ENCODE measurements around the gene OR2M5. TPM values are rescaled to one million over a fixed set of nuclear protein-coding genes. Genes with fewer than 3 reads are reported as not detected.

OR2M5 gene
- not detected in 2 replicates for total RNA-seq (2014; rRNA removed; shearing (Covaris generic))

DNA sequence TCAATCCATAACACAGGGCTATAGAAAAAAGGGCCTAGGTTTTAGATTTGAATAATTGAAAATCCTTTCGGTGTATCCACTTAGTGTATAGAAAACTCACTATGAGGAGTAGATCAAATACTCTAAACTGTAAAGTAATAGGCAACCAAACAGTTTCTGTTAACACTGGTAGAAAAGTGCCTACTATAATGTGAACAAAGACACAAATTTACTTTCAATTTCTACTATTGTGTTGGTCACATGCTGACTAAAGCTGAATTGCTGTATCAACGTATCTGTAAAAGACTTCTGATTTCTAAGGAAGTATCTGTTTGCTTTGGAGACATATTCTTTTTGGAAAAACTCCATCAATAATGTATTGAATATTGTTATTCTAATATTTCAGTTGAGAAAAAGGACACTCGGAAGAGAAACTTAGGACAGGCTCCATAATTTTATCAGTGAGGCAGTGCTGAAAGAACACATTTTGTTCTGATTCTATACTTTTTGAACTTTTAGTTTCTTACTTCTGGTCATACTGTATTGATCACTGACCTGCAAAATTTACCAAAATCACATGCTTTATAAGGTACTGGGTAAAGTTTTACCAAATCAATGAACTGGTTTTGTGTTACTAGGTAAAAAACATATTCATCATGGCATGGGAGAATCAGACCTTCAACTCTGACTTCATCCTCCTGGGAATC lies at the start of gene OR2M5:
TSS of gene OR2M5 (plus strand) at position 636 of the 686 bp plus-strand sequence. CDS start at position 636, 0 bp downstream.
- DNase-seq (ENCODE audit: low read depth): no peak

DNA sequence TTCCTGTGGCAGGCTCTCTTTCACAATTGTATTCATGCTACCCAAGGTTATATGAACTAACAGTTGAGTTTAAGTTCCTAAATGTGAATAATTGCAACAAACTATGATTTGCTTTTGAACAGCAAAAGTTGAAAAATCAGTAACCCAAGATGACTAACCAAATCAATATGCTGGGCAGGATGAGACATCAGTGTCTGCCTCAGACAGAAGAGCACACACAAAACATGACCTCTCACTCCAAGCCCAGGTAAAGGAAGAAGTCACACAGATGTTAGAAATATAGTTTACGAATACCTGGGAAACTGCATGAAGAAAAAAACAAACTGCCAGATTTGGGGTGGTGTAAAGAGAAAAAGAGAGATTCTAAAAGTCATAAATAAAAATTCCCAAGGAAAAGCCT lies 46.4 kb upstream of the OR2M5 start:
- DNase-seq (ENCODE audit: low read depth): no peak

GRCh38 chr1:248102847-248103246 lies 42.1 kb upstream of the OR2M5 start:
- no peak for DNase-seq (ENCODE audit: low read depth)

DNA sequence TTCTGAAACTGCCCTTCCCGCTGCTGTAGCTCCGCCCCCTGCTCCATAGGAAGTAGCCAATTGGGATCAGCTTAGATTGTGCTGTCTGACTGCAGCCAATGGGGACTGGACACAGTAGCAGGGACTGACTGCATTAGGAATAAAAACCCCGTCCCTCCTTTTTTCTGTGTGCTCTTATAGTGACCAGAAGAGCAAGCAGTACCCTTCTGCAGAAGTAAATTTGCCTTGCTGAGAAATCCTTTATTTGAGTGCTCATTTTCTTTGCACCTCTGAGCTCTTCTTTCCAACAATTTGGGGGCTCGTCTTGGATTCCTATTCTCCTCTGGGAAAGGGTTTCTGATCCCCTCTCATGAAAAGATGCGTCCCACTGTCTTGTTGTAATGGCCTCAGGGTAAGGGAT lies 33.8 kb upstream of the OR2M5 start:
- no peak for DNase-seq (ENCODE audit: low read depth)

DNA sequence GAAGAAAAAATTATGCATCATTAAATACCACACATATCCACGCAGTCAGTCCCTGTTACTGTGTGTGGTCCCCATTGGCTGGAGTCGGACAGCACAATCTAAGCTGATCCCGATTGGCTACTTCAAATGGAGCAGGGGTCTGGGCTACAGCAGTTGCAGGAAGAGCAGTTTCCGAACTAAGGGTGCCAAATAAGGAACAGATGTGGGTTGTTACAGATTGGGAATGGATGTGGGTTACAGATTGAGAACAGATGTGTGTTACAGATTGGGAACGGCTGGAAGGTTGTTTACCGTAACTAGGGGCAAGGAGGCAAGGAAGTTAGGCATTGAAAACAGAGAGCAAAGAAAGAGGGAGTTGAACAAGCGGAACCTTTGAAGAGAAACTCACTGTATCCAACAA lies 30.1 kb upstream of the OR2M5 start:
- no peak for DNase-seq (ENCODE audit: low read depth)

GRCh38 chr1:248127653-248128052 lies 17.3 kb upstream of the OR2M5 start:
- DNase-seq (ENCODE audit: low read depth): no peak

DNA sequence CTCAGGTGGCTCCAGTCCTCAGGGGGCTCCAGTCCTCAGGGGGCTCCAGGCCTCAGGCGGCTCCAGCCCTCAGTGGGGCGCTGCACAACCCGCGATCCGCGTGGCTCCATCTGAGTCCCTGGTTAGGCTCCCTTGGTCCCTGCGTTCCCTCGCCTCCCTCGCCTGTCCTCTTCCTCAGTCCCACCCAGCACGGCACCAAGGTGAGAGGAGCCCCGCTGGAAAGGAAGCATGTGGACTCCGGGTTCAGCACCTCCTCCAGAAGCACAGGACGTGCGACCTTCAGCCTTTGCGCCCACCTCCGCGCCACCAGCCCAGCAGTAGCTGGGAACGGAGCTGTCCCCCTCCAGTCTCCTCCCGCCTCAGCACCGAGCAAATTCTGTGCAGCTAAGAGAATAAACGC lies 8.1 kb upstream of the OR2M5 start:
- no peak for DNase-seq (ENCODE audit: low read depth)

DNA sequence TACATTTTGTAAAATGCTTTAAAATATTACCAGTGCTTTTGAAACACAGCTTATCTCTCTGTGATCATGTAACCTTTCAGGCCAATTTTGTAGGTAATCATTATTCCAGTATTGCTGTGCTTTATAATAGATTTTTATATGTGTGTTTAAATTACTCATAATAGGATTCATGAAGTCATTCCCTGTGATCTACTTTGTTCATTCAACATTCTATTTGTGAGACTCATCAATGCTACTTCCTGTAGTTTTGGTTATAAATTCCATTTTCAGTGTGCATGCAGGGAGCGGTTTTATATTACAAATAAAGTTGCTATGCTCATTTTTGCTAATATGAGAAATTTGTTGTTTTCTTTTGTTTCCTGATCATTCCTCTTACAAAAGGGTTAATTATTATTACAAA lies 4.1 kb upstream of the OR2M5 start:
- DNase-seq (ENCODE audit: low read depth): no peak

- DNase-seq (ENCODE audit: low read depth): no peak
Measured at GRCh38 chr1:248143311-248143710, 1.6 kb upstream of the OR2M5 start.

- no peak for DNase-seq (ENCODE audit: low read depth)
Measured at GRCh38 chr1:248152056-248152827, 7.3 kb downstream of the OR2M5 start.

DNA sequence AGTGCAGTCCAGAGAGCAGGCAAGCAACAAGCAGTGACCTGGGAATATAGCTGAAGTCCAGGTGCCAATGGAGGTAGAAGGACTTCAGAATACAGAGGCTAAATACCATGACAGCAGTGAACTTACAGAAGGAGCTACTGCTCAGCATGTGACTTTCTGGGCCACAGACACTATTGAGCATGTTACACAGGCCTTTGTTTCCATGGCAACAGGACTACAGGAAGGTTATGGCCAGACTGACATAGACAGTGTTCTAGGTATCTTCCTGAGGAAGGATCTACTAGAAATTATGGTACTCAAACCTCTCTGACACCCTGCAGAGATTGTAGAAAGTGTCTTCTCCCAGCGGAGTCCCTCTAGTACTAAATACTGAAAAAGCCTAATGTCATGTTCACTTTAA lies 11.0 kb downstream of the OR2M5 start:
- no peak for DNase-seq (ENCODE audit: low read depth)

DNA sequence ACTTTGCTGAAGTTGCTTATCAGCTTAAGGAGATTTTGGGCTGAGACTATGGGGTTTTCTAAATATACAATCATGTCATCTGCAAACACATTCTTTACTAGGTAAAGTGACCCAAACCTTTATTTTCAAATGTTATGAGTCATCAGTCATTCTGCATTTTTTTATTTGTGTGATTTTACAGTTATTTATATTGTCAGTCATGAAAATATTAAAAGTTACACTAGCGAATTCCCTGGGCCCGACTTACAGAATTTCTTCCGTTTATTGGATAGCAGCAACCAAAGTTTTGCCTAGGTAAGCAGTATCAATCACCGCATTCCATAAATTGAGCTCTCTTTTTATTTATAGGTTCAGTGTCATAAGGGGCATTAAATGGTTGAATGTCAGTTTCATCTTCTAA lies 13.8 kb downstream of the OR2M5 start:
- DNase-seq (ENCODE audit: low read depth): no peak

- no peak for DNase-seq (ENCODE audit: low read depth)
Measured at GRCh38 chr1:248164031-248164430, 19.1 kb downstream of the OR2M5 start.

DNA sequence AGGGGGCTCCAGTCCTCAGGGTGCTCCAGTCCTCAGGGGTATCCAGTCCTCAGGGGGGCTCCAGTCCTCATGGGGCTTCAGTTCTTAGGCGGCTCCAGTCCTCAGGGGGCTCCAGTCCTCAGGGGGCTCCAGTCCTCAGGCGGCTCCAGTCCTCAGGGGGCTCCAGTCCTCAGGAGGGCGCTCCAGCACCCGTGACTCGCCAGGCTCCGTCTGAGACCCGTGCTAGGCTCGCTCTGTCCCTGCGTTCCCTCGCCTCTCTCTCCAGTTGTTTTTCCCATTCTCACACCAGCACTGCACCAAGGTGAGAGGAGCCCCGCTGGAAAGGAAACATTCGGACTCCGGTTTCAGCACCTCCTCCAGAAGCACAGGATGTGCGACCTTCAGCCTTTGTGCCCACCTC lies 20.2 kb downstream of the OR2M5 start:
- DNase-seq (ENCODE audit: low read depth): no peak

DNA sequence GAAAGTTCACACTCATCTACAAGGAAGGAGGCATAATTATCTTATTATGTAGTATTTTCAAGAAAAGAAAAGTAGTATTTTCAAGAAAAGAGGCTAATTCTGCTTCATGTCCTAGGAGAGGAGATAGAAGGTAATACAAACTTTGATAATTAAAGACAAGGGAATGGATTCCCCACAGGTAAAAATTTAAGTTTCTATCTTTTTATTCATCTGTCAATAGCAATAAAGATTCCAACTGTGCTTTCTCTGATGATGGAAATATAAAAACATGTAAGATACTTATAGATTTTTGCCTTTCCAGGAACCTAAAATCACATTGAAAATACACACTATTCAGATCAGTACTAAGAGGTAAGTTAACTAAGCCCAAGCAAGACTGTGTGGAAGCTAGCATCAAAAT lies 29.6 kb downstream of the OR2M5 start, which contains the start of gene OR2M2:
TSS of gene OR2M2 (plus strand) at position 301 of the 400 bp plus-strand sequence. CDS start 5,165 bp downstream, outside the sequence.
- DNase-seq (ENCODE audit: low read depth): no peak

DNA sequence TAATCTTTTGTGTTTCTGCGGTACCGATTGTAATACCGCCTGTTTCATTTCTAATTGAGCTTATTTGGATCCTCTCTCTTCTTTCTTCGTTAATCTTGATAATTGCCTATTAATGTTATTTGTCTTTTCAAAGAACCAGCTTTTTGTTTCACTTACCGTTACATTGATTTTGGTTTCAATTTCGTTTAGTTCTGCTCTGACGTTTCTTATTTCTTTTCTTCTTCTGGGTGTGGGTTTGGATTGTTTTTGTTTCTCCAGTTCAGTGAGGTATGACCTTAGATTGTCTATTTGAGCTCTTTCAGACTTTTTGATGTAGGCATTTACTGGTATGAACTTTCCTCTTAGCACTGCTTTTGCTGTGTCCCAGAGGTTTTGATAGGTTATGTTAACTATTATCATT lies 39.0 kb downstream of the OR2M5 start:
- DNase-seq (ENCODE audit: low read depth): no peak

DNA sequence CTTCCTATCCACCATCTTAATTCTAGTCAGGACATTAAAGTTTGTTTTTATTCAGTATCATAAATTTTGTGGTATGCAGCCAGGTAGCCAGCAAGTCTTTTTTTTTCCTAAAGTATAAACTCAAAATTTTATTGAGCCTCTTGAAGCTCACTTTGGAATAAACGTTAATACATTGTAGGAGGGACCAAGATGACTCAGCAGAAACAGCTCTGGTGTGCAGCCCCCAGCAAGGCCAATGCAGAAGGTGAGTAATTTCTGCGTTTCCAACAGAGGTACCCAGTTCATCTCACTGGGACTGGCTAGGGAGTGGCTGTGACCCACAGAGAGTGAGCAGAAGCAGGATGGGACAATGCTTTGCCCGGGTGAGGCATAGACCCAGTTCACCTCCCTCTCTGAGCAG lies 42.4 kb downstream of the OR2M5 start:
- DNase-seq (ENCODE audit: low read depth): no peak

GRCh38 chr1:248189026-248189425 lies 44.1 kb downstream of the OR2M5 start:
- DNase-seq (ENCODE audit: low read depth): no peak

GRCh38 chr1:248194117-248194516 lies 49.2 kb downstream of the OR2M5 start:
- no peak for DNase-seq (ENCODE audit: low read depth)

All from M059J (cell line).